Suppressor macrophage (primary cell): ENCODE results near the gene PEPD.

Source experiments
- DNase-seq, 4 experiments: peaks; one replicate each; pipeline ENCODE4 v3.0.0-alpha.2; 2020 to 2022

Gene PEPD

GRCh38 chr19:33405553-33406461 lies 115.8 kb downstream of the PEPD start:
- DNase-seq, result peak; percentile 45 to 74 (median 66)

DNA sequence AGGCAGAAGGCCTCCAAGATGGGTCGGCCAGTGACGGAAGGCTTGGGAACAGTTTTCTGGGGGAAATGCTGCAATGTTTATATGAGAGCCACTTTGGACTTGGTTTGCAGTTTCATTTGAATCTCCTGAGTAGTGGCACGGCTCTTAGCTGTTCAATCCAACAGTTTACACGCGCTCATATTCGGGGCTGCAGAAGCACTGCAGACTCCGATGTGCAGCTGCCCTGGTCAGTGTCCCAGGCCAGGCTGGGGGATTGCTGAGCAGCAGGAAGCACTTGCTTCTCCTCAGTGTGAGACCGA lies 116.4 kb downstream of the PEPD start:
- no peak for DNase-seq

- DNase-seq, result peak; percentile 42 to 75 (median 63)
Measured at GRCh38 chr19:33404506-33405253, 116.9 kb downstream of the PEPD start.

GRCh38 chr19:33403973-33404304 lies 117.7 kb downstream of the PEPD start:
- no peak for DNase-seq

GRCh38 chr19:33403221-33403972 lies 118.2 kb downstream of the PEPD start:
- peak in 1 of 4 experiments; percentile 10 for DNase-seq

GRCh38 chr19:33402421-33403220 lies 119.0 kb downstream of the PEPD start:
- DNase-seq, result no peak

GRCh38 chr19:33401683-33402420 lies 119.7 kb downstream of the PEPD start:
- no peak for DNase-seq

DNA sequence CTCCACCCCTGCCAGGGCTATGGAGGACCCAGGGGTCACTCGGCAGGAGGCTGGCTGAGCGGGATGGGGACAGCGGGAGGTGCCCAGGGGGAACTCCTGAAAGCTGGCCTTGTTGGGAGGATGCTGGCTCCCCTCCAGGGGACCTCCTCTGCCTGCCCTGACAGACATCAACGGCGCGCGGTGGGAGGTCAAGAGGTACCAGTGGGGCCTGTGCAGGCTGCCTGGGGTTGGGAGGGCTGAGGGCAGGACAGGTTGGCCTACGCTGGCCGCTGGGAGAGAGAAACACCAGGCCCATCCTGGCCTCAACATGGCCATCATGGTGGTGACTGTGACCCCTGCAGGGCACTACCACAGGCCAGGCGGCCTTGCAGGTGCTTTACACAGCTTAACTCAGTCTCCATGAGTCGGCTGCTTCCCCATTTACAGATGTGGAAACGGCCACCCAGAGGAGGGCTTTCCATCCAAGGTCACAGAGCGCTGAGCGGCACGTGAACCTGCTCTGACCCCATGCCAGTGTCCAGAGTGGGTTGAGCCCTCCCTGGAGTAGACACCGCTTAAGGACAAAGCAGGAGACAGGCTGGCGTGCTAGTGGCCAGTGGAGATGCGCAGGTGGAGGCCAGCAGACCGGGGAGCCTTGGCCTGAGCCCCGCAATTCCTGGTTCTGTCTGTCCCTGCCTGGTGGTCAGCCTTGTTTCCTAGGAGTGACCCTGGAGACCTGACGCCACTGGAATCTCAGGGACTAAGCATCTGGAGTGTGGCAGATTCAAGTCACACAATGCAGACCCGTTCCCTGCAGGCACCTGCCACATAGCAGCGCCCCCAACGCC lies 120.5 kb downstream of the PEPD start:
- DNase-seq, result no peak

- no peak for DNase-seq
Measured at GRCh38 chr19:33399745-33400681, 121.6 kb downstream of the PEPD start.

GRCh38 chr19:33399081-33399744 lies 122.4 kb downstream of the PEPD start:
- no peak for DNase-seq

DNA sequence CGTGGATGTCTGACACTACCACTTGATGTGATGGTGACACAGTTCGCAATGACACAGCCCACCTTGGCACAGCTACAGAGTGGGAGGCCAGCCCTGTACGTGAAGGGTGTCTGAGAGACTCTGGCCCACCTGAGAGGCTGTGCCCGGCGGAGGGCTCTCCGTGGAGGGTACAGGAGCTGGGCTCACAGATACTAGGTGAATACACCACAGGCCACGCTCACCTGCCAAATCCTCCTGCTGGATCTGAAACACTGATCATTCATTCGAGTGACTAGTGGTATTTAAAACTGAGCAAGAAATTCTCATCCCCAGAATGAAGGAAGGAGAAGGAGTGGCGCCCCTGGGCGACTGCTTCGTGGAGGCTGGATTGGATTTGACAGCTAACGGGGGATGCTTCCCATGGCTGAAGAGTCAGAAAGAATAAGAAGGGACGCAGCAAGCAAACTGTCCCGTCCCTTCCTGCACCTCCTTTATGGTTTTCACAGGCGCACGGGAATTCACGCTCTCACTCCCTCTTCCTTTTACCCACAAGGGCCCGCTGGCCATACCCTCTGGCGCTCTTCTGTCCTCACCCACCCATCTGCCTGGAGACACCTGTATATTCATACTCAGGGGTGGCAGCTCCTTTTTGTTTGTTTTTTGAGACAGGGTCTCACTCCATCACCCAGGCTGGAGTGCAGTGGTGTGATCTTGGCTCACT lies 123.1 kb downstream of the PEPD start:
- DNase-seq, result no peak

GRCh38 chr19:33397536-33398360 lies 123.8 kb downstream of the PEPD start:
- DNase-seq, result no peak

DNA sequence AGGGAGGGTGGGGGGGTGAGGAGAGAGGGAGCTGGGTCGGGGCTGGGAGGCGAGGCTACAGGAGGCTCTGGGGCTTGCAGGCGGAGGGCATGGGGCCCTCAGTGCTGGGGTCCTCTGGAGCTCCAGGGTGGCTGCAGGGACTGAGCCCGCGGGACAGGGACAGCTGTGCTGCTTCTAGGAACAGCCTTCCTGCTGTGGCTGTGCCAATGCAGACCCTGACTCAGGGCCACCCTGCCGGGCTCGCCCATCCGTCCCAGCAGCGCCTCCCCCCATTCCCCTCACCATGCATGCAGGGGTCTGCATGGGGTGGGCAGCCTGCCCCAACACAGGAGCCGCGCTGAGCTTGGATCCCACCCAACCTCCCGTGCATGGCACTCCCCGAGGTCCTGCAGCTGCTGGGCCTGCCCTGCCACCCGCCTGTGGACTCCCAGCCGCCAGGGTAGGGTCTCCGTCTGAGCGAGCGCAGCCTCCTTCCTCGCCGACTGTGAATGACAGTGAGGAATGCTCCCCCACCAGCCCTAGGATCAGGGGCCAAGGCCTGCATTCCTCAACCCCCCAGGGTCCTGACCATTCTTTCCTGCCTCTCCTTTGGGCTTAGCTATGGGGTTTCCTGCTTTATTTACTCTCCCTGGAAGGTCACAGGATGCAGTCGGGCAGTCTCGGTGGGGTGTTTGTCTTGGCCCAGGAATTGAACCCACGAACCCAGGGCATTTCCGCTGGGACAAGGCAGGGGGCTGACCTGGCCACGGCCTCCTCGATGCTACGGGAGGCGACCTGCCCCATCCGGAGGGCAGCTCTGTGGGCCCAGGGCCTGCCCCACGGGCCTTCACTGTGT lies 124.7 kb downstream of the PEPD start:
- no peak for DNase-seq

GRCh38 chr19:33395561-33396550 lies 125.7 kb downstream of the PEPD start:
- DNase-seq, result no peak
